IPS-18c (cell line): ENCODE measurements around the gene NOTUM.
A peak's percentile ranks its signal among the peaks of the same experiment; 100 is the strongest.

Experiments
- H3K4me3 ChIP-seq: 2 replicates; pipeline ENCODE4 v1.7.0; 2013; ENCODE audit warnings: low read depth, mild to moderate bottlenecking, low read length, moderate library complexity; ENCODE audit not compliant: insufficient read depth
- H3K9me3 ChIP-seq: one replicate; pipeline ENCODE4 v1.6.1; 2013; ENCODE audit warnings: mild to moderate bottlenecking, low read length, moderate library complexity; ENCODE audit not compliant: control insufficient read depth, insufficient read depth

Gene NOTUM

DNA sequence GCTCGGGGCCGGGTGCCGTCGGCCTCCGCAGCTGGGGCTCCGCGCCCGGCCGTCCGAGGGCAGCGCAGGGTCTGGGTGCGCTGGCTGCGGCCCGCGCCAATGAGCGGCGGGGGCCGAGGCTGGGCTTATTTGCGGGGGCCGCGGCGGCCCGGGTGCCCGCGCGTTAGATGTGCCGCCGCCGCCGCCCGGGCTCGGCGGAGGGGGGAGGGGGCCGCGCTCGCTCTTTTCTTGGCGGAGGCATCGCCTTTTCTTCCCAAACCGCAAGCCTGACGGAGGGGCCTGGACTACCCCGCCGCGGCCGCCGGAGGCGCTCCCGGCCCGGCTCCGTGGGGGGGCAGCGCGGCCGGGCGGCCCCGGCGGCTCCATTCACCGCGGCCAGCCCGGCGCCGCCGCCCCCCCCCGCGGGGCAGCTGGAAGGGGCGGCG lies at the start of gene NOTUM:
Gene NOTUM (minus strand): TSS at position 101 of the 425 bp plus-strand sequence. CDS start 278 bp downstream, outside the sequence.
- Histone ChIP-seq H3K4me3 (peak within 1 kb of the TSS; percentile 41), H3K9me3 (no peaks in the 10 kb centered on the region)

- no peaks in the 10 kb centered on the region for H3K9me3 ChIP-seq
- no peak overlapping the region for H3K4me3 ChIP-seq
Measured at GRCh38 chr17:82009413-82009812, 48.4 kb upstream of the NOTUM start.

DNA sequence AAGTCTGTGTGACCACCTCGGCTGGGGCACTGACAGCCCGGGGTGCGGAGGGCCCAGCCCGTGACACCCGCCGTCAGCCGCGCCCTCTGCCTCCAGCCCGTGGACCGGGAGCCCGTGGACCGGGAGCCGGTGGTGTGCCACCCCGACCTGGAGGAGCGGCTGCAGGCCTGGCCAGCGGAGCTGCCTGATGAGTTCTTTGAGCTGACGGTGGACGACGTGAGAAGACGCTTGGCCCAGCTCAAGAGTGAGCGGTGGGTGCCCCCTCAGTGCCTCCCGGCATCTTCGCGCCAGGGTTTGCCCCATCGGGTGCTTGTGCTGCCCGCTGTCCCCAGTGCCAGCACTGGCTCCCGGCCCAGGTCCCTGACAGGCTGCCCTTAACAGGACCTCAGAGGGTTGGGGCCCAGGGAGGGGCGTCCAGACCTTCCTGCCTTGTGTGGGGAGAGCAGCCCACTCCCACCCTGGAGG lies 48.0 kb upstream of the NOTUM start:
- Histone ChIP-seq H3K4me3 (no peak overlapping the region), H3K9me3 (no peaks in the 10 kb centered on the region)

DNA sequence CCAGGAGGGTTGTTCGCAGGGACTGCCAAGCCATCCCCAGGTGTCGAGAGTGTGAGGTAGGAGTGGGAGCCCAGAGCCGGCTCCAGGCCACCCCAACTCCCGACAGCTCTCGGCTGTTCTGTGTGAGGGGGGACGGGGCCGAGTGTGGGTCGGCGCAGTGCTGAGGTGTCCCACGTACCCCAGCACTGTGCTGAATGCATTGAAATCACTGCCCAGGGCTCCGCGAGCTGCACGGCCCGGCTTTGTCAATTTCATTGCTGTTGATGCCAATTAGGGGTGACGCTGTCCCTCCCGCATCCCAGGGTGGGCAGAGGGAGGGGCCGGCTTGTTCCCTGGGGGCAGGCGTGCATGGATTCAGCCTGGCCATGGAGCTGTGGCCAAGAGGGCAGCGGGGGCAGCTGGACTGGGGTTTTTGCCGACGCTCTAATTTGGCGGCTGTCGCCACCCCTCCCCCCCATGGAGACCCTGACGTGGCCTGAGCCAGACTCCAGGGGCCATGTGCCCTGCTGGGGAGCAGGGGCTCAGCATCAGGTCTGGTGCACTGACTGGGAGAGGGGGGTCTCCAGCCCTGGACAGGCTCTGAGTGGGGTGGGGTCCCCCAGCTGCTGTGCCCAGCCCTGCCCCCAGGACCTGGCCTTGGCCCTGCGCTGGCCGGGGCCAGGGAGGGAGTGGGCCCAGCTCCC lies 47.4 kb upstream of the NOTUM start:
- no peaks in the 10 kb centered on the region for H3K9me3 ChIP-seq
- no peak overlapping the region for H3K4me3 ChIP-seq

- Histone ChIP-seq H3K4me3 (no peak overlapping the region), H3K9me3 (no peaks in the 10 kb centered on the region)
Measured at GRCh38 chr17:82007495-82008257, 46.7 kb upstream of the NOTUM start.

GRCh38 chr17:82007228-82007494 lies 46.2 kb upstream of the NOTUM start:
- H3K4me3 ChIP-seq: no peak overlapping the region
- H3K9me3 ChIP-seq: no peaks in the 10 kb centered on the region

- no peak overlapping the region for H3K4me3 ChIP-seq
Measured at GRCh38 chr17:82006468-82007227, 45.7 kb upstream of the NOTUM start.

DNA sequence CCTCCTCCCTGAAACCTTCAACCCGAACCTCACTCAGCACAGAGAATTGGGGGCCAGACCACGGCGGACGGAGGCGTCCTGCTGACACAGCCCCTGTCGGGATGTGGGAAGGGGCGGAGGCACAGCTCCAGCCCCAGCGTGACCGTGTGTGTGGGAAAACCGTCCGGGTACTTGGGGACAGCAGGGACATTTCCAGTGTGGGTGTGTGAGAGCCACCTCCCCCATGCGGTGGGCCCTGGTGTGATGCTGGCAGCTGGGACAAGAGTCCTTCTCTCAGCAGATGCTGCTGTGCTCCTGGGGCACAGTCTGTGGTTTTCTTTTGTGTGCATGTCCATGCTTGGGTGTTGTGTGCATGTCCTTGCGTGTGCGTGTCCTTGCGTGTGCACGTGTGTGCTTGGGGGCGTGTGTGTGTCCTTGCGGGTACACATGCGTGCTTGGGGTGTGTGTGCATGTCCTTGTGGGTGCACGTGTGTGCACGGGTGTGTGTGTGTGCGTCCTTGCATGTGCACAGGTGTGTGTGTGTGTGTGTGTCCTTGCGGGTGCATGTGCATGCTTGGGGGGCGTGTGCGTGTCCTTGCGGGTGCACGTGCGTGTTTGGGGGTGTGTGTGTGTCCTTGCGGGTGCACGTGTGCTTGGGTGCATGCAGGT lies 44.8 kb upstream of the NOTUM start:
- H3K9me3 ChIP-seq: no peaks in the 10 kb centered on the region
- no peak overlapping the region for H3K4me3 ChIP-seq

More at GRCh38 chr17:82006468-82007227, 45.7 kb upstream of the NOTUM start:
- no peaks in the 10 kb centered on the region for H3K9me3 ChIP-seq

- Histone ChIP-seq H3K9me3 (no peaks in the 10 kb centered on the region), H3K4me3 (no peak overlapping the region)
Measured at GRCh38 chr17:82004517-82005455, 43.8 kb upstream of the NOTUM start.

GRCh38 chr17:82003411-82004381 lies 42.7 kb upstream of the NOTUM start:
- Histone ChIP-seq H3K4me3 (no peak overlapping the region), H3K9me3 (no peaks in the 10 kb centered on the region)

- no peak overlapping the region for H3K4me3 ChIP-seq
- no peaks in the 10 kb centered on the region for H3K9me3 ChIP-seq
Measured at GRCh38 chr17:82001571-82002056, 40.6 kb upstream of the NOTUM start.

- Histone ChIP-seq H3K4me3 (no peak overlapping the region), H3K9me3 (no peaks in the 10 kb centered on the region)
Measured at GRCh38 chr17:82000803-82001570, 40.0 kb upstream of the NOTUM start.

DNA sequence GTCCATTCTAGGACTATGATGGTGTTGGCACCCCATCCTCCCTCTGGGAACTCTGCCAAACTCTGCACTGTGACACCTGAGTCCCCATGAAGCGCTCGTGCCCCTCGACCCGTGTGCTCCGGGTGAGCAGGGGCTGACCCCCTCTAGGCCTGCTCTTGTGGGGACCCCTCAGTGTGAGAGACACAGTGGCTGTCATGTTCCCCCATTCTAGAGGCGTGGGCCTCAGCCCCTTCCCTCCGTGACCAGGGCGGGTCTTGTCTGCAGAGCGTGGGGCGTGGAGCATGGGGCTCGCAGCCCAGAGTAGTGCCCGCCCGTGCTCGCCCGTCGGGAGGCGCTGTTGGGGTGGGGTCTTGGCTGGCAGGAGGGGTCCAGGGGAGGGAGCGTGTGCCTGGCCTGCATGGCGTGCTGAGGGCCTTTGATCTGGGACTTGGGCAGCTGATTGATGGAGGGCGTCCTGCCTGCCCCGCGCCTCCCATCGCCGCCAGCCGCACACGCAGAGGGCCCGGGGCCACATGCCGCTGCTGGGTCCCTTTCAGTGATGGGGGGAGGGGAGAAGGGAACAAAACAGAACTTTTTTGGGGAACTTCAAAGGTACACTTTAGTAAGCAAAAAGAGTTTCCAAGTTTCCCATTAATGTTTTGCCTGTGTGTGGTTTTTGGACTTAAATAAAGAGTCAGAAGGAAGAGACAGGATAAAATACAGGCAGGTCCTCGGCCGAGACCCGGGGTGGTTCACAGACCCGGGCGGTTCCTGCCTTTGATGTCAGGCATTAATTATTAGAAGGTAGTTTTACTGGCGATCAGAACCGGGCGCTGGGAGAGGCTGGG lies 39.2 kb upstream of the NOTUM start:
- H3K4me3 ChIP-seq: no peak overlapping the region
- H3K9me3 ChIP-seq: no peaks in the 10 kb centered on the region

GRCh38 chr17:81999587-81999975 lies 38.6 kb upstream of the NOTUM start:
- H3K9me3 ChIP-seq: no peaks in the 10 kb centered on the region
- H3K4me3 ChIP-seq: no peak overlapping the region
